HepG2 (cell line): ENCODE results near the gene TAPBP. TPM values are rescaled to one million over a fixed set of nuclear protein-coding genes. Genes with fewer than 3 reads are reported as not detected.

ENCODE experiments used
- polyA plus RNA-seq, 8 experiments: library from polyadenylated mRNA; depleted of rRNA in 3 of 8; stranded (reverse) in 7 of 8; unstranded in 1 of 8; fragments of >200 nt; fragmentation: Illumina TruSeq in 4 of 8; extraction: Trizol in 4 of 8; gene quantifications; 2 replicates each; pipeline versions ENCODE4 v1.2.1 to v1.2.3, GENCODE V29; 2011 to 2016; ENCODE audit warnings: low read depth in 4 of 8, missing spikeins in 1 of 8, mixed read lengths in 1 of 8; ENCODE audit not compliant: insufficient read depth in 1 of 8
- total RNA-seq, 5 experiments: library from RNA; depleted of rRNA; stranded (reverse); fragments of >200 nt; fragmentation: Illumina TruSeq; extraction: Trizol; gene quantifications; 2 replicates each; pipeline ENCODE4 v1.2.3, GENCODE V29; 2016; ENCODE audit warnings: low read depth in 1 of 5
- TF ChIP-seq, protein P1 (sequence below), 2 experiments: fragments of 450-650 bp in 1 of 2; sonication (generic) in 1 of 2; formaldehyde crosslinking in 1 of 2; IDR thresholded peaks; 2 replicates each; pipeline versions ENCODE4 v1.6.1 to v1.8.0; 2016 to 2022; ENCODE audit warnings: antibody characterized with exemption in 1 of 2, mild to moderate bottlenecking in 1 of 2, missing genetic modification reagents in 1 of 2

The TAPBP gene
- total and polyA plus RNA-seq, 2 of the 13 experiments (the other 11 are each of a cell fraction or from before 2014, with no cell fraction given), result 27.4 to 32.3 TPM

DNA sequence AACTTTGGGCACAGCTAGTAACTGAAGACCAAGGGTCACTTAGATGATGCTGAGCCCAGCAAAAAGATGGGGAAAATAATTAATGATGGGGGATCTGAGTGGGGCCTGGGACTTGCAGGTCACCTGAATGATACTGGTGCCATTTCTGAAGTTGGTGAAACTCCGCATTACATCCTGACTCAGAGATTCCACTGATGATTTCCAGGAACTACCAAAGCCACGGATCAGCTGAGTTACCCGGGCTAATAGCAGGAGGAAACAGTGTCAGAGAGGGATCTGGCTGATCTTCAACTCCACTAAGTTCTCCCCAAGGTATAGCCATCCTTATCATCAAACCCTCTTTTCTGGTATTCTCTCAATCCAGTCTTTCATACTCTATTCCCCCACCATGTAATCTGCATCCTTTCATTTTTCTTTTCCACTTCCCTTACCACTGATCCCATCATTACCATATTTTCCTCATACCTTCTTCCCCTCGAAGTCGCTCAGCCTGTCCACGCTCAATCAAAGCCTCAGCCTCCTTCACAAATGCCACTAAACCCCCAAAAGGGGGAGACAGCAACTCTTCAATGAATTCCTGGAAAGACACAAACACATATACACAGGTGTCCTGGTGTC lies 62.4 kb downstream of the TAPBP start (continued):
- TF ChIP-seq, protein P1, sequence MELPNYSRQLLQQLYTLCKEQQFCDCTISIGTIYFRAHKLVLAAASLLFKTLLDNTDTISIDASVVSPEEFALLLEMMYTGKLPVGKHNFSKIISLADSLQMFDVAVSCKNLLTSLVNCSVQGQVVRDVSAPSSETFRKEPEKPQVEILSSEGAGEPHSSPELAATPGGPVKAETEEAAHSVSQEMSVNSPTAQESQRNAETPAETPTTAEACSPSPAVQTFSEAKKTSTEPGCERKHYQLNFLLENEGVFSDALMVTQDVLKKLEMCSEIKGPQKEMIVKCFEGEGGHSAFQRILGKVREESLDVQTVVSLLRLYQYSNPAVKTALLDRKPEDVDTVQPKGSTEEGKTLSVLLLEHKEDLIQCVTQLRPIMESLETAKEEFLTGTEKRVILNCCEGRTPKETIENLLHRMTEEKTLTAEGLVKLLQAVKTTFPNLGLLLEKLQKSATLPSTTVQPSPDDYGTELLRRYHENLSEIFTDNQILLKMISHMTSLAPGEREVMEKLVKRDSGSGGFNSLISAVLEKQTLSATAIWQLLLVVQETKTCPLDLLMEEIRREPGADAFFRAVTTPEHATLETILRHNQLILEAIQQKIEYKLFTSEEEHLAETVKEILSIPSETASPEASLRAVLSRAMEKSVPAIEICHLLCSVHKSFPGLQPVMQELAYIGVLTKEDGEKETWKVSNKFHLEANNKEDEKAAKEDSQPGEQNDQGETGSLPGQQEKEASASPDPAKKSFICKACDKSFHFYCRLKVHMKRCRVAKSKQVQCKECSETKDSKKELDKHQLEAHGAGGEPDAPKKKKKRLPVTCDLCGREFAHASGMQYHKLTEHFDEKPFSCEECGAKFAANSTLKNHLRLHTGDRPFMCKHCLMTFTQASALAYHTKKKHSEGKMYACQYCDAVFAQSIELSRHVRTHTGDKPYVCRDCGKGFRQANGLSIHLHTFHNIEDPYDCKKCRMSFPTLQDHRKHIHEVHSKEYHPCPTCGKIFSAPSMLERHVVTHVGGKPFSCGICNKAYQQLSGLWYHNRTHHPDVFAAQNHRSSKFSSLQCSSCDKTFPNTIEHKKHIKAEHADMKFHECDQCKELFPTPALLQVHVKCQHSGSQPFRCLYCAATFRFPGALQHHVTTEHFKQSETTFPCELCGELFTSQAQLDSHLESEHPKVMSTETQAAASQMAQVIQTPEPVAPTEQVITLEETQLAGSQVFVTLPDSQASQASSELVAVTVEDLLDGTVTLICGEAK (IDR thresholded peaks at IDR 0.05), result no peak
- TF ChIP-seq, protein P1 (CRISPR knock-in tag; IDR thresholded peaks at IDR 0.05), result no peak
- TF ChIP-seq, all 625 proteins: peak for 2
